H1 (cell line): ENCODE results near the gene EEIG1. TPM values are rescaled to one million over a fixed set of nuclear protein-coding genes. Genes with fewer than 3 reads are reported as not detected.

Source experiments
- CTCF ChIA-PET: fragments of 300-600 bp; sonication (Branson Sonifier 250); formaldehyde crosslinking; loops from one replicate; lab custom pipeline; 2021; ENCODE audit not compliant: partially characterized antibody; lab: Charles Lee
- POLR2A ChIA-PET: fragments of 300-600 bp; sonication (Branson Sonifier 250); formaldehyde crosslinking; loops from one replicate; lab custom pipeline; 2021; ENCODE audit warnings: inconsistent platforms; ENCODE audit not compliant: partially characterized antibody; lab: Charles Lee
- DNase-seq, 2 experiments: peaks; one replicate each; pipeline versions ENCODE4 v3.0.0 to v3.0.0-alpha.2; 2010 to 2022; ENCODE audit warnings: low spot score in 2 of 2, low read depth in 1 of 2, mixed read lengths in 1 of 2
- FAIRE-seq: peaks from 2 replicates; lab custom pipeline; 2011; peaks lifted over from hg19 to GRCh38; lab: Jason Lieb, UNC
- H2AFZ ChIP-seq: 2 replicates; pipeline ENCODE4 v1.8.1; 2012; ENCODE audit warnings: low read length, inconsistent platforms
- H2AK5ac ChIP-seq: 2 replicates; pipeline ENCODE4 v1.6.1; 2013; ENCODE audit warnings: low read depth, low read length
- H2BK120ac ChIP-seq: replicated peaks from 2 replicates; pipeline ENCODE3; 2013; ENCODE audit warnings: low read depth, low read length, inconsistent platforms
- H2BK12ac ChIP-seq: 2 replicates; pipeline ENCODE4 v1.6.1; 2013; ENCODE audit warnings: low read depth, low read length
- H2BK15ac ChIP-seq: 2 replicates; pipeline ENCODE4 v1.6.1; 2013; ENCODE audit warnings: low read length
- H2BK20ac ChIP-seq: 2 replicates; pipeline ENCODE4 v1.6.1; 2013; ENCODE audit warnings: low read length
- H2BK5ac ChIP-seq: 2 replicates; pipeline ENCODE4 v1.6.1; 2013; ENCODE audit warnings: low read depth, low read length
- H3K14ac ChIP-seq: 2 replicates; pipeline ENCODE4 v1.6.1; 2013; ENCODE audit warnings: inconsistent platforms; ENCODE audit not compliant: insufficient read length
- H3K18ac ChIP-seq: 2 replicates; pipeline ENCODE4 v1.6.1; 2013; ENCODE audit warnings: low read length; ENCODE audit errors: extremely low read depth
- H3K23ac ChIP-seq: 2 replicates; pipeline ENCODE4 v1.6.1; 2013; ENCODE audit warnings: inconsistent platforms; ENCODE audit not compliant: insufficient read length
- H3K23me2 ChIP-seq: 2 replicates; pipeline ENCODE4 v1.6.1; 2013; ENCODE audit warnings: low read depth, low read length
- H3K27ac ChIP-seq: 2 replicates; pipeline ENCODE4 v1.6.1; 2011; ENCODE audit warnings: low read depth, low read length, inconsistent platforms
- H3K27me3 ChIP-seq, 4 experiments: replicated peaks in 1 of 4; 1 replicate in 1 of 4; 2 replicates in 3 of 4; pipeline versions ENCODE4 v1.6.1 to v1.8.1; 2011 to 2013; ENCODE audit warnings: low read length in 3 of 4, mild to moderate bottlenecking in 3 of 4, inconsistent platforms in 2 of 4, mixed read lengths in 2 of 4, moderate library complexity in 1 of 4; ENCODE audit not compliant: control insufficient read depth in 3 of 4, insufficient read depth in 3 of 4; ENCODE audit errors: extremely low read depth in 1 of 4
- H3K36me3 ChIP-seq, 4 experiments: 2 replicates each; pipeline versions ENCODE4 v1.6.1 to v1.8.1; 2011 to 2013; ENCODE audit warnings: mild to moderate bottlenecking in 4 of 4, low read length in 3 of 4, moderate library complexity in 2 of 4, control low read depth in 1 of 4, inconsistent platforms in 1 of 4; ENCODE audit not compliant: insufficient read depth in 4 of 4, control insufficient read depth in 2 of 4
- H3K4ac ChIP-seq: replicated peaks from 2 replicates; pipeline ENCODE3; 2013; ENCODE audit warnings: low read length, low read depth, mixed read lengths, inconsistent platforms; ENCODE audit not compliant: insufficient read length
- H3K4me1 ChIP-seq, 4 experiments: replicated peaks in 1 of 4; 1 replicate in 1 of 4; 2 replicates in 3 of 4; pipeline versions ENCODE4 v1.6.1 to v1.8.1; 2011 to 2013; ENCODE audit warnings: low read length in 3 of 4, inconsistent platforms in 2 of 4, mixed read lengths in 1 of 4; ENCODE audit not compliant: insufficient read depth in 4 of 4, control insufficient read depth in 3 of 4
- H3K4me2 ChIP-seq, 2 experiments: 2 replicates each; pipeline versions ENCODE4 v1.6.1 to v1.8.1; 2011 to 2013; ENCODE audit warnings: low read depth in 2 of 2, low read length in 2 of 2, control low read depth in 1 of 2, inconsistent platforms in 1 of 2, mild to moderate bottlenecking in 1 of 2; ENCODE audit not compliant: insufficient read depth in 1 of 2
- H3K4me3 ChIP-seq, 4 experiments: fragments of 200-600, 300-600 bp in 1 of 4; sonication (generic), shearing (Covaris generic), sonication (Bioruptor Twin) in 1 of 4; 2 replicates each; pipeline versions ENCODE4 v1.5.1 to v1.8.1; 2011 to 2016; ENCODE audit warnings: low read length in 4 of 4, low read depth in 3 of 4, control low read depth in 2 of 4, inconsistent platforms in 2 of 4, mild to moderate bottlenecking in 2 of 4, mixed read lengths in 1 of 4, moderate library complexity in 1 of 4; ENCODE audit not compliant: insufficient read depth in 2 of 4; ENCODE audit errors: extremely low read depth in 1 of 4
- H3K56ac ChIP-seq: replicated peaks from 2 replicates; pipeline ENCODE3; 2013; ENCODE audit warnings: low read depth, mild to moderate bottlenecking, mixed read lengths, low read length, inconsistent platforms; ENCODE audit not compliant: insufficient read length
- H3K79me1 ChIP-seq: 2 replicates; pipeline ENCODE4 v1.6.1; 2013; ENCODE audit warnings: low read depth, low read length, control low read depth
- H3K79me2 ChIP-seq, 2 experiments: 2 replicates each; pipeline versions ENCODE4 v1.6.1 to v1.8.1; 2012 to 2013; ENCODE audit warnings: low read length in 2 of 2, mild to moderate bottlenecking in 2 of 2, inconsistent platforms in 1 of 2; ENCODE audit not compliant: insufficient read depth in 2 of 2, control insufficient read depth in 1 of 2
- H3K9ac ChIP-seq, 4 experiments: replicated peaks in 1 of 4; 1 replicate in 1 of 4; 2 replicates in 3 of 4; pipeline versions ENCODE4 v1.6.1 to v1.8.1; 2011 to 2013; ENCODE audit warnings: low read depth in 3 of 4, low read length in 3 of 4, control low read depth in 2 of 4, mild to moderate bottlenecking in 2 of 4, moderate library complexity in 2 of 4, inconsistent platforms in 1 of 4; ENCODE audit errors: extremely low read depth in 1 of 4
- H3K9me3 ChIP-seq, 2 experiments: 2 replicates each; pipeline versions ENCODE4 v1.6.1 to v1.8.1; 2012 to 2013; ENCODE audit warnings: mild to moderate bottlenecking in 2 of 2, moderate library complexity in 2 of 2, control low read depth in 1 of 2, inconsistent platforms in 1 of 2, low read depth in 1 of 2, low read length in 1 of 2, mixed read lengths in 1 of 2; ENCODE audit not compliant: insufficient read depth in 2 of 2
- H4K20me1 ChIP-seq, 2 experiments: replicated peaks in 1 of 2; 2 replicates each; pipeline versions ENCODE3 to v1.8.1; 2011 to 2013; ENCODE audit warnings: inconsistent platforms in 2 of 2, low read length in 2 of 2, mild to moderate bottlenecking in 1 of 2; ENCODE audit not compliant: insufficient read depth in 2 of 2, control insufficient read depth in 1 of 2
- H4K5ac ChIP-seq: 2 replicates; pipeline ENCODE4 v1.6.1; 2013; ENCODE audit warnings: low read length, low read depth, mixed read lengths, inconsistent platforms; ENCODE audit not compliant: insufficient read length
- H4K8ac ChIP-seq: 2 replicates; pipeline ENCODE4 v1.8.0; 2013; ENCODE audit warnings: mild to moderate bottlenecking, moderate library complexity, low read length, inconsistent platforms; ENCODE audit not compliant: insufficient read depth; ENCODE audit errors: extremely low read depth
- H4K91ac ChIP-seq: replicated peaks from 2 replicates; pipeline ENCODE3; 2013; ENCODE audit warnings: low read length, mixed read lengths, inconsistent platforms; ENCODE audit not compliant: insufficient read length
- CREB1 ChIP-seq: IDR thresholded peaks from 2 replicates; pipeline ENCODE4 v1.6.1; 2012; ENCODE audit warnings: inconsistent platforms
- CTCF ChIP-seq, 3 experiments: IDR thresholded peaks; 1 replicate in 2 of 3; 2 replicates in 1 of 3; pipeline versions ENCODE4 v1.5.1 to v1.6.1; 2011; ENCODE audit warnings: low read length in 3 of 3, mild to moderate bottlenecking in 3 of 3, inconsistent platforms in 2 of 3, low read depth in 1 of 3, moderate library complexity in 1 of 3; ENCODE audit not compliant: insufficient read depth in 1 of 3; ENCODE audit errors: control extremely low read depth in 1 of 3
- WGBS, 2 experiments: shearing (Covaris generic) in 1 of 2; methylation state at CpG; one replicate each; pipeline versions ENCODE4 v1.1.6 to v1.1.7; 2013 to 2015; ENCODE audit warnings: low lambda C conversion rate in 2 of 2, mixed read lengths in 2 of 2, inconsistent platforms in 1 of 2, low coverage in 1 of 2, missing lambda C conversion rate in 1 of 2; ENCODE audit not compliant: insufficient replicate concordance in 2 of 2, insufficient coverage in 1 of 2, insufficient read length in 1 of 2; ENCODE audit errors: extremely low coverage in 1 of 2, missing lambda C conversion rate in 1 of 2; 5-methylcytosine and 5-hydroxymethylcytosine counted together
- polyA plus RNA-seq, 7 experiments: library from polyadenylated mRNA; depleted of rRNA in 3 of 7; stranded (reverse) in 5 of 7; unstranded in 2 of 7; fragments of >200 nt in 5 of 7; fragments of 200-250 nt in 2 of 7; gene quantifications; 1 replicate in 5 of 7; 2 replicates in 1 of 7; 4 replicates in 1 of 7; pipeline versions ENCODE4 v1.2.1 to v1.2.3, GENCODE V29; 2011 to 2013; ENCODE audit warnings: missing spikeins in 2 of 7, mixed read lengths in 2 of 7
- total RNA-seq: library from RNA; stranded (reverse); fragmentation: NEBNext Ultra II Directional; extraction: Animal tissue kit (Norgen Biotek cat#: 25700); gene quantifications from 2 replicates; pipeline ENCODE4 v1.2.1, GENCODE V29; 2021

The EEIG1 gene
- total and polyA plus RNA-seq, 2 of the 8 experiments (the other 6 are each of a cell fraction or from before 2014, with no cell fraction given) = 29.8 to 50.8 TPM

- POLR2A ChIA-PET = no interaction called here
- peaks cover 0 to 96% of the 10 kb centered on the region in 2 experiments; a peak in 2 of 4 replicates for H3K79me2 ChIP-seq
- TF ChIP-seq CREB1 (no peak), CTCF (IDR thresholded peaks at IDR 0.05; ENCODE audit: control extremely low read depth in 1 of 3, insufficient read depth in 1 of 3, low read depth in 1 of 3, low read length in 3 of 3) (no peak)
Observed at GRCh38 chr9:127959398-127959797, 21.4 kb downstream of the EEIG1 start.

More at GRCh38 chr9:127959398-127959797, 21.4 kb downstream of the EEIG1 start:
- no peak for FAIRE-seq
- Histone ChIP-seq H2BK5ac (no peak overlapping the region), H3K79me1 (peaks cover 18% of the 10 kb centered on the region), H4K5ac (no peak overlapping the region), H3K14ac (no peak overlapping the region), H3K36me3 (no peaks in the 10 kb centered on the region), H4K8ac (no peak overlapping the region), H3K23ac (no peak overlapping the region), H3K4ac (no peak overlapping the region), H2AK5ac (no peak overlapping the region), H4K91ac (no peak overlapping the region), H4K20me1 (peaks cover 19 to 38% of the 10 kb centered on the region in 2 experiments), H2BK20ac (no peak overlapping the region), H3K4me1 (peaks cover 0 to 30% (median 13%) of the 10 kb centered on the region in 4 experiments; a peak in 5 of 7 replicates), H3K18ac (no peak overlapping the region), H2BK120ac (no peak overlapping the region), H2AFZ (no peak overlapping the region), H2BK12ac (no peak overlapping the region), H3K27ac (no peak overlapping the region), H3K23me2 (no peaks in the 10 kb centered on the region), H3K9me3 (no peaks in the 10 kb centered on the region), H3K9ac (no peak overlapping the region), H3K56ac (no peak overlapping the region), H3K4me3 (no peak overlapping the region), H2BK15ac (no peak overlapping the region), H3K27me3 (no peaks in the 10 kb centered on the region), H3K4me2 (no peak overlapping the region)
- CTCF ChIA-PET = interaction anchor here (9.8 to 35.5 kb wide), 2 partner anchors 18 to 72 kb away, joined by 143 to 825 read pairs; no protein-coding TSS in a partner anchor
- DNase-seq = no peak
- WGBS, 2 experiments = 85% methylated on average over 4 of the region's 4 CpGs; no CpG with 5 or more reads in 1 of the 2 experiments
